ENCODE measurements around the gene ASCC1. TPM values are rescaled to one million over a fixed set of nuclear protein-coding genes. Genes with fewer than 3 reads are reported as not detected.
A peak's percentile ranks its signal among the peaks of the same experiment; 100 is the strongest.

The ASCC1 gene
- total RNA-seq, 4 donors from 2014 or later, result 24.4 to 42.4 (median 35.2) TPM

DNA sequence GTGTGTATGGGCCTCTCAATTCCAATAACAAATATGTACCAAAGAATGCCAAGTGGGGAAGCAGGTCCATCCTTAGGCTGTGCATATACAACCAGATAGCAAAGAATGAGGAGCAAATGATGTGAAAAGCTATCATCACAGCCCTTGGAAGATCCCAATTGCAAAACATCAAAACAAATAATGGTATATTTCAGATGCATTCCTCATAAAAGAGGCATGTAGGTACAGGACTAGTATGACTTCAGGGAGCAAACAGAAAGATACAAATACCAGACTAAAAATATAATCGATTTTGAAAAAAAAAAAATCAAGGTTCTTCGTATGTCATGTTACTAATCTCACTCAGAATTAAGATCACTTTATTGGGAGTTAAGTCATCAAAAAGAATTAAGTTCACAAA lies 109.2 kb downstream of the ASCC1 start:
- H3K27me3 ChIP-seq, result no peaks in the 10 kb centered on the region
- ATAC-seq, result no peak
- TF ChIP-seq POLR2A (IDR thresholded peaks at IDR 0.05), result no peak
- TF ChIP-seq EP300 (IDR thresholded peaks at IDR 0.05), result no peak
- TF ChIP-seq, protein P1, sequence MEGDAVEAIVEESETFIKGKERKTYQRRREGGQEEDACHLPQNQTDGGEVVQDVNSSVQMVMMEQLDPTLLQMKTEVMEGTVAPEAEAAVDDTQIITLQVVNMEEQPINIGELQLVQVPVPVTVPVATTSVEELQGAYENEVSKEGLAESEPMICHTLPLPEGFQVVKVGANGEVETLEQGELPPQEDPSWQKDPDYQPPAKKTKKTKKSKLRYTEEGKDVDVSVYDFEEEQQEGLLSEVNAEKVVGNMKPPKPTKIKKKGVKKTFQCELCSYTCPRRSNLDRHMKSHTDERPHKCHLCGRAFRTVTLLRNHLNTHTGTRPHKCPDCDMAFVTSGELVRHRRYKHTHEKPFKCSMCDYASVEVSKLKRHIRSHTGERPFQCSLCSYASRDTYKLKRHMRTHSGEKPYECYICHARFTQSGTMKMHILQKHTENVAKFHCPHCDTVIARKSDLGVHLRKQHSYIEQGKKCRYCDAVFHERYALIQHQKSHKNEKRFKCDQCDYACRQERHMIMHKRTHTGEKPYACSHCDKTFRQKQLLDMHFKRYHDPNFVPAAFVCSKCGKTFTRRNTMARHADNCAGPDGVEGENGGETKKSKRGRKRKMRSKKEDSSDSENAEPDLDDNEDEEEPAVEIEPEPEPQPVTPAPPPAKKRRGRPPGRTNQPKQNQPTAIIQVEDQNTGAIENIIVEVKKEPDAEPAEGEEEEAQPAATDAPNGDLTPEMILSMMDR (IDR thresholded peaks at IDR 0.05), result no peak
- no peak for TF ChIP-seq POLR2AphosphoS5 (IDR thresholded peaks at IDR 0.05)
- H3K4me1 ChIP-seq, result peaks cover 0 to 12% (median 0%) of the 10 kb centered on the region in 3 donors
- H3K4me3 ChIP-seq, result no peak overlapping the region
- WGBS, 2 donors (ENCODE audit: low coverage in 1 of 2), result 92 to 96% methylated on average over 2 of the region's 2 CpGs
- no peak overlapping the region for H3K27ac ChIP-seq
- H3K9me3 ChIP-seq, result no peaks in the 10 kb centered on the region
- H3K36me3 ChIP-seq, result peaks cover 0 to 29% of the 10 kb centered on the region in 2 donors

- ATAC-seq, result no peak
- TF ChIP-seq POLR2A (IDR thresholded peaks at IDR 0.05), result no peak
- TF ChIP-seq, protein P1 (IDR thresholded peaks at IDR 0.05), result no peak
- TF ChIP-seq POLR2AphosphoS5 (IDR thresholded peaks at IDR 0.05), result no peak
- TF ChIP-seq EP300 (IDR thresholded peaks at IDR 0.05), result no peak
- no peak overlapping the region for H3K27ac ChIP-seq
- WGBS, 2 donors (ENCODE audit: low coverage in 1 of 2), result 67 to 87% methylated on average over 2 of the region's 2 CpGs
- H3K27me3 ChIP-seq, result no peaks in the 10 kb centered on the region
- H3K4me1 ChIP-seq, result peaks cover 0 to 12% (median 0%) of the 10 kb centered on the region in 3 donors
- H3K36me3 ChIP-seq, result peaks cover 0 to 35% of the 10 kb centered on the region in 2 donors
- H3K9me3 ChIP-seq, result no peaks in the 10 kb centered on the region
- H3K4me3 ChIP-seq, result no peak overlapping the region
These were observed 109.8 kb downstream of the ASCC1 start for GRCh38 chr10:72106154-72106849.

DNA sequence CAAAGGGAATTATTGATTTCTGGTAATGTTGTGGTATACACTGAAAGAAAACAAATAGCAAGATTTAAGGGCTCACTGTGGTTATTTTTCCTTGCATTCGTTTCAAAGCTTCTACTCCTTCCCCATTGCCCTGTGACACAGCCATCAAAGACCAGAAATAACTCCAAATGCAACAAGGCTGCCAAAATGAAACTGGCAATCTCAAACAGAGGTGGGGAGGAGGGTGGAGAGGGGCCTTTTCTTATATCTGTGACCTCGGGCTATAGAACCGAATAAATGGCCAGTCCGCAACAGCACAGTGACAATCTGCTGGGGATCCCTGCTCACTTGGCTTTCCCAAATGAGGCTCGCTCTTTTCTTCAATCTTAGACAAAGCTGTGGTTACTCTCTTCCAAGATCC lies 110.4 kb downstream of the ASCC1 start:
- no peak for ATAC-seq
- H3K27ac ChIP-seq, result no peak overlapping the region
- TF ChIP-seq EP300 (IDR thresholded peaks at IDR 0.05) (no peak), POLR2A (IDR thresholded peaks at IDR 0.05) (no peak)
- TF ChIP-seq, protein P1 (IDR thresholded peaks at IDR 0.05), result no peak
- H3K9me3 ChIP-seq, result no peaks in the 10 kb centered on the region
- H3K4me1 ChIP-seq, result peaks cover 0 to 12% (median 0%) of the 10 kb centered on the region in 3 donors
- H3K36me3 ChIP-seq, result peaks cover 0 to 41% of the 10 kb centered on the region in 2 donors
- H3K4me3 ChIP-seq, result no peak overlapping the region
- H3K27me3 ChIP-seq, result no peaks in the 10 kb centered on the region
- 88 to 90% methylated on average over 3 to 4 of the region's 5 CpGs for WGBS, 2 donors (ENCODE audit: low coverage in 1 of 2)

DNA sequence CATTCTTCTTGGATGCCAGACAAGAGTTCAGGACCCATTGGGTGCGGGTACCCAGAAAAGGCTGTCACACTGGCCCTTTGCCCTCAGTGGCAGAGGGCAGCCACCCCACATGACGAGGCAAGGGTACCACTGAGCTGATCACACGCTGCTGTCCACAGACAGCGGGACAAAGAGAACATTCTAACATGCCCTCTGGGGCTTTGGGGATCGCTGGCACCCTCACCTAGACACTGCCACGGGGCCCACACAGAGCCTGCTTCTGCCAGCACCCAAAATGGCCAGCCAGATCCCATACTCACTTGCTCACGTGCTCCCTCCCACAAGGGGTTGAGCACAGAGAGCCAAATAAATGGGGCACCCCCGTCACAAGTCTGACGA lies 111.0 kb downstream of the ASCC1 start:
- no peak for ATAC-seq
- Histone ChIP-seq H3K9me3 (no peaks in the 10 kb centered on the region), H3K4me1 (peaks cover 0 to 12% (median 0%) of the 10 kb centered on the region in 3 donors), H3K27me3 (no peaks in the 10 kb centered on the region), H3K4me3 (no peak overlapping the region), H3K36me3 (peaks cover 0 to 47% of the 10 kb centered on the region in 2 donors), H3K27ac (peak overlapping the region in 1 of 4 donors; percentile 46)
- TF ChIP-seq POLR2A (IDR thresholded peaks at IDR 0.05), result no peak
- TF ChIP-seq EP300 (IDR thresholded peaks at IDR 0.05), result no peak
- TF ChIP-seq, protein P1 (IDR thresholded peaks at IDR 0.05), result no peak
- no peak for TF ChIP-seq POLR2AphosphoS5 (IDR thresholded peaks at IDR 0.05)
- 79 to 81% methylated on average over 3 to 4 of the region's 9 CpGs for WGBS, 2 donors (ENCODE audit: low coverage in 1 of 2)

Data from gastroesophageal sphincter (tissue), 4 donors.